Trophoblast cell (in vitro differentiated cells and primary cell): Measurements from ENCODE around the gene MN1.

Experiments used
- DNase-seq, 2 donors: peaks; one replicate each; pipeline ENCODE4 v3.0.0-alpha.2; 2016
- H2AFZ ChIP-seq: 2 replicates; pipeline ENCODE4 v1.6.1; 2013; ENCODE audit warnings: low read length, moderate library complexity, mild to moderate bottlenecking; ENCODE audit not compliant: insufficient read depth, poor library complexity
- H2AK5ac ChIP-seq: 2 replicates; pipeline ENCODE4 v1.6.1; 2013; ENCODE audit warnings: mild to moderate bottlenecking, low read length
- H2BK120ac ChIP-seq: 2 replicates; pipeline ENCODE4 v1.6.1; 2013; ENCODE audit warnings: low read length, mild to moderate bottlenecking, moderate library complexity; ENCODE audit not compliant: insufficient read depth, poor library complexity
- H2BK12ac ChIP-seq: 2 replicates; pipeline ENCODE4 v1.6.1; 2013; ENCODE audit warnings: mild to moderate bottlenecking, low read length, moderate library complexity
- H2BK5ac ChIP-seq: 2 replicates; pipeline ENCODE4 v1.6.1; 2013; ENCODE audit warnings: low read length, low read depth, moderate library complexity, mild to moderate bottlenecking; ENCODE audit not compliant: poor library complexity
- H3K14ac ChIP-seq: 2 replicates; pipeline ENCODE4 v1.6.1; 2013; ENCODE audit warnings: mild to moderate bottlenecking, low read length
- H3K18ac ChIP-seq: 2 replicates; pipeline ENCODE4 v1.6.1; 2013; ENCODE audit warnings: mild to moderate bottlenecking, low read length
- H3K23ac ChIP-seq: 2 replicates; pipeline ENCODE4 v1.6.1; 2013; ENCODE audit warnings: low read length
- H3K27ac ChIP-seq: 2 replicates; pipeline ENCODE4 v1.5.1; 2013; ENCODE audit warnings: low read depth, mild to moderate bottlenecking, inconsistent platforms, low read length, moderate library complexity
- H3K27me3 ChIP-seq: 2 replicates; pipeline ENCODE4 v1.6.1; 2013; ENCODE audit warnings: inconsistent platforms, mild to moderate bottlenecking, low read length, moderate library complexity; ENCODE audit not compliant: insufficient read depth
- H3K36me3 ChIP-seq, 2 experiments: 1 replicate in 1 of 2; 2 replicates in 1 of 2; pipeline ENCODE4 v1.6.1; 2013; ENCODE audit warnings: low read length in 2 of 2, mild to moderate bottlenecking in 2 of 2, moderate library complexity in 1 of 2; ENCODE audit not compliant: insufficient read depth in 2 of 2, control insufficient read depth in 1 of 2
- H3K4ac ChIP-seq: 2 replicates; pipeline ENCODE4 v1.6.1; 2013; ENCODE audit warnings: low read depth, mild to moderate bottlenecking, low read length, moderate library complexity
- H3K4me1 ChIP-seq, 2 experiments: 1 replicate in 1 of 2; 2 replicates in 1 of 2; pipeline ENCODE4 v1.6.1; 2013; ENCODE audit warnings: low read length in 2 of 2, mild to moderate bottlenecking in 2 of 2, moderate library complexity in 1 of 2; ENCODE audit not compliant: insufficient read depth in 2 of 2, control insufficient read depth in 1 of 2
- H3K4me2 ChIP-seq: 2 replicates; pipeline ENCODE4 v1.6.1; 2013; ENCODE audit warnings: inconsistent platforms, mild to moderate bottlenecking, low read length, moderate library complexity
- H3K4me3 ChIP-seq: 2 replicates; pipeline ENCODE4 v1.5.1; 2013; ENCODE audit warnings: mild to moderate bottlenecking, low read depth, low read length, inconsistent platforms
- H3K79me1 ChIP-seq: one replicate; pipeline ENCODE4 v1.6.1; 2013; ENCODE audit warnings: low read length
- H3K79me2 ChIP-seq: 2 replicates; pipeline ENCODE4 v1.6.1; 2013; ENCODE audit warnings: low read length, mild to moderate bottlenecking; ENCODE audit not compliant: control insufficient read depth, insufficient read depth, poor library complexity
- H3K9ac ChIP-seq: 2 replicates; pipeline ENCODE4 v1.6.1; 2013; ENCODE audit warnings: mild to moderate bottlenecking, low read length
- H3K9me3 ChIP-seq: 2 replicates; pipeline ENCODE4 v1.6.1; 2013; ENCODE audit warnings: low read depth, mild to moderate bottlenecking, control low read depth, inconsistent platforms, low read length; ENCODE audit not compliant: insufficient read depth
- H4K12ac ChIP-seq: 2 replicates; pipeline ENCODE4 v1.6.1; 2013; ENCODE audit warnings: low read depth, mild to moderate bottlenecking, low read length, moderate library complexity
- H4K8ac ChIP-seq: 2 replicates; pipeline ENCODE4 v1.6.1; 2013; ENCODE audit warnings: low read depth, mild to moderate bottlenecking, low read length, moderate library complexity
- H4K91ac ChIP-seq: one replicate; pipeline ENCODE4 v1.6.1; 2013; ENCODE audit warnings: low read depth, mild to moderate bottlenecking, low read length, moderate library complexity
- WGBS: extraction: QIAGEN DNeasy Blood & Tissue Kit; methylation state at CpG from one replicate; pipeline ENCODE4 v1.1.7; 2013; ENCODE audit warnings: missing lambda C conversion rate; ENCODE audit not compliant: insufficient read length, insufficient coverage; ENCODE audit errors: extremely low coverage; 5-methylcytosine and 5-hydroxymethylcytosine counted together

The MN1 gene

GRCh38 chr22:27809700-27810608 is 8.4 kb upstream of the MN1 start:
- H2BK5ac ChIP-seq, result no peak overlapping the region
- H3K27ac ChIP-seq, result no peak overlapping the region
- no peak overlapping the region for H3K9ac ChIP-seq
- H4K91ac ChIP-seq, result no peak overlapping the region
- WGBS, result no CpG with 5 or more reads among the region's 17 CpGs
- H3K4me1 ChIP-seq, result no peaks in the 10 kb centered on the region
- peaks cover 7% of the 10 kb centered on the region for H3K9me3 ChIP-seq
- H3K4me2 ChIP-seq, result no peak overlapping the region
- no peaks in the 10 kb centered on the region for H3K27me3 ChIP-seq
- DNase-seq, result no peak
- H2BK12ac ChIP-seq, result no peak overlapping the region
- H3K23ac ChIP-seq, result no peak overlapping the region
- H3K4me3 ChIP-seq, result no peak overlapping the region
- H3K79me2 ChIP-seq, result no peaks in the 10 kb centered on the region
- no peak overlapping the region for H2BK120ac ChIP-seq
- no peak overlapping the region for H4K8ac ChIP-seq
- H3K36me3 ChIP-seq, result no peaks in the 10 kb centered on the region
- no peak overlapping the region for H3K14ac ChIP-seq
- H3K4ac ChIP-seq, result no peak overlapping the region
- no peak overlapping the region for H4K12ac ChIP-seq
- no peak overlapping the region for H2AK5ac ChIP-seq
- H3K18ac ChIP-seq, result no peak overlapping the region
- H3K79me1 ChIP-seq, result no peaks in the 10 kb centered on the region
- H2AFZ ChIP-seq, result no peak overlapping the region

DNA sequence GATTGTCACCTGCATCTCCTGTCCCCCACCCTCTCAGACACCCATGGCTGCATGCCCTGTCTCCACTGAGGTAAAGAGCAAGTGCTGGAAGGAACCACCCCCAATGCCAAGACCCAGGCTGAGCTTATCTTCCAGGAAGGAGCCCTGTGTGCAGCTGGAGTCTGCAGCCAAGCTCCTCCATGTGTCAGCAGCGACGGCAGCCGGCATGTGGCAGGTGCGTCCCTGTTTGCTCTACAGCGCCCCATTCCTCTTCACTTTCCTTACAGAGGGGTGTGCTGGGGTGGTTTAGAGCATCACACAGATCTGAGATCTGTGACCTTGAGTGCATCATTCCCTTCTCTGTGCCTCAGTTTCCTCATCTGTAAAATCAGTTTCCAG is 7.7 kb upstream of the MN1 start:
- Histone ChIP-seq H3K14ac (no peak overlapping the region), H2AFZ (no peak overlapping the region), H3K36me3 (no peaks in the 10 kb centered on the region), H2BK5ac (no peak overlapping the region), H3K23ac (no peak overlapping the region), H3K9me3 (peaks cover 7% of the 10 kb centered on the region), H4K12ac (no peak overlapping the region), H3K79me2 (no peaks in the 10 kb centered on the region), H2BK120ac (no peak overlapping the region), H3K4me2 (no peak overlapping the region), H4K8ac (no peak overlapping the region), H3K79me1 (no peaks in the 10 kb centered on the region), H3K27ac (no peak overlapping the region), H3K27me3 (no peaks in the 10 kb centered on the region), H3K4me3 (no peak overlapping the region), H2AK5ac (no peak overlapping the region), H2BK12ac (no peak overlapping the region), H3K18ac (no peak overlapping the region), H4K91ac (no peak overlapping the region), H3K4me1 (peaks cover 3% of the 10 kb centered on the region in 2 experiments), H3K9ac (no peak overlapping the region), H3K4ac (no peak overlapping the region)
- no CpG with 5 or more reads among the region's 5 CpGs for WGBS
- no peak for DNase-seq

GRCh38 chr22:27808451-27809225 is 7.1 kb upstream of the MN1 start:
- no peak for DNase-seq
- Histone ChIP-seq H3K27me3 (no peaks in the 10 kb centered on the region), H3K4me1 (peaks cover 3% of the 10 kb centered on the region in 2 experiments), H3K4me2 (no peak overlapping the region), H3K9me3 (peaks cover 7% of the 10 kb centered on the region), H3K4ac (no peak overlapping the region), H4K8ac (no peak overlapping the region), H3K27ac (no peak overlapping the region), H3K36me3 (no peaks in the 10 kb centered on the region), H3K23ac (no peak overlapping the region), H2AFZ (no peak overlapping the region), H3K9ac (no peak overlapping the region), H3K79me1 (no peaks in the 10 kb centered on the region), H3K4me3 (no peak overlapping the region), H4K91ac (no peak overlapping the region), H2BK12ac (no peak overlapping the region), H3K18ac (no peak overlapping the region), H3K14ac (no peak overlapping the region), H2BK120ac (no peak overlapping the region), H2BK5ac (no peak overlapping the region), H2AK5ac (no peak overlapping the region), H4K12ac (no peak overlapping the region), H3K79me2 (no peaks in the 10 kb centered on the region)
- no CpG with 5 or more reads among the region's 18 CpGs for WGBS

DNA sequence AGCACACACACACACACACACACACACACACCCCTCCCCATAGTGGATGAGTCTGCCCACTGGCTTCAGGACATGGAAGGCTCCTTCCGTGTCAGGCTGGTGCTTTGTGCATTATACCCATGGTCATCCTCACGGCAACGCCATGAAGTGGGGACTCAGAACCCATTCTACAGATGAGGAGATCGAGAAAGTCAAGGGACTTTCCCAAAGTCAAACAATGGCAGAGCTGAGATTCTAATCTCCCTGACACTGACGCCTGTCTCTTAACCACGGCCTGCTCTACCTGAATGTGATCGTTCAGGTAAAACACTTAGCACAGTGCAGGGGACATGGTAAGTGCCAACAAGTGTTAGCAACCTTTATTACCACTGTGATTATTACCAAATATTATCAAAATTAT is 4.3 kb upstream of the MN1 start:
- H3K4me1 ChIP-seq, result peaks cover 3 to 6% of the 10 kb centered on the region in 2 experiments
- no peak overlapping the region for H3K18ac ChIP-seq
- no peak overlapping the region for H4K8ac ChIP-seq
- H3K14ac ChIP-seq, result no peak overlapping the region
- no peak overlapping the region for H3K27ac ChIP-seq
- peaks cover 2% of the 10 kb centered on the region for H3K79me2 ChIP-seq
- no peaks in the 10 kb centered on the region for H3K36me3 ChIP-seq
- no peak overlapping the region for H4K91ac ChIP-seq
- H3K27me3 ChIP-seq, result peaks cover 16% of the 10 kb centered on the region
- H4K12ac ChIP-seq, result no peak overlapping the region
- no peak for DNase-seq
- H2BK12ac ChIP-seq, result no peak overlapping the region
- peaks cover 7% of the 10 kb centered on the region for H3K9me3 ChIP-seq
- WGBS, result no CpG with 5 or more reads among the region's 7 CpGs
- no peak overlapping the region for H2AFZ ChIP-seq
- no peak overlapping the region for H2BK120ac ChIP-seq
- no peak overlapping the region for H3K23ac ChIP-seq
- no peak overlapping the region for H2AK5ac ChIP-seq
- H3K4me2 ChIP-seq, result no peak overlapping the region
- H3K9ac ChIP-seq, result no peak overlapping the region
- H2BK5ac ChIP-seq, result no peak overlapping the region
- H3K4me3 ChIP-seq, result no peak overlapping the region
- H3K79me1 ChIP-seq, result peaks cover 8% of the 10 kb centered on the region
- H3K4ac ChIP-seq, result no peak overlapping the region
